GM19455 (cell line): ENCODE results near the gene CALD1.

Source experiments
- ATAC-seq: cut with Tn5 transposase; IDR thresholded peaks from one replicate; pipeline ENCODE4 v1.9.1; 2021; ENCODE audit not compliant: unreplicated experiment

CALD1 gene

DNA sequence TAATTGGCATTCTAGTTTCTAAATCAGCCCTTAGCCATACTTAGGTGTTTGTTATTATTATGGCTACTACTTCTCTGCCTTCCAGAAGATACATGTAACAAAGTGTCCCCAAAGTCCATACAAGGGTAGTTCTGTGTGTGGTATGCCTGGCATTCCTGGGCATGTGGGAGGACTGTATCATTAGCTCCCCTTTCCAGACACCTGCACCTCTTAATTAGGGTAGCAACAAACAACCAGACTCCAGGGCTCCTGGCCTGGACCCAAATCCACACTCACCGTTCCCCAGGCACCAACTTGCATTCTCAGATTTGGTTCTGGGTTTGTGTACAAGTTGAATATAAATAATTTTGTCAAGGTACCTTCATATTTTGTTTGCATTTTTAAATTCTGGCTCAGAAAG lies 15.5 kb upstream of the CALD1 start:
- ATAC-seq, result no peak

DNA sequence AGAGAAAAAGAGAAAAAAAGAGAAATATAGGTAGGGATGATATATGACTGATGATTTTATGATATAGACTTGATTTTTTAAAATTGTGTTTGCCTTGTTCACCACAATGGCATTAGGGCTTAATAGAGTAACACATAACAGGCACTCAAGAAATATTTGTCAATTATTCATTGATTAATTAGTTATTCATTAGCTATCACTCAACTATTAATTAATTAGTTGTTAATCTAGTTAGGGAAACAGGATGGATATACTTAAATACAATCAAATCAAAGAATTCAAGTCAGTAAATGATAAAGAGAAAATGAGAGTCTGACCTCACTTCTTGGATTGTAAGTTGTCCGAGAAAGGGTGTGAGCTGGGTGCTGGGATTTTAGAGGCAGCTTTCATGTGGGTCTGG lies 15.1 kb upstream of the CALD1 start:
- no peak for ATAC-seq

DNA sequence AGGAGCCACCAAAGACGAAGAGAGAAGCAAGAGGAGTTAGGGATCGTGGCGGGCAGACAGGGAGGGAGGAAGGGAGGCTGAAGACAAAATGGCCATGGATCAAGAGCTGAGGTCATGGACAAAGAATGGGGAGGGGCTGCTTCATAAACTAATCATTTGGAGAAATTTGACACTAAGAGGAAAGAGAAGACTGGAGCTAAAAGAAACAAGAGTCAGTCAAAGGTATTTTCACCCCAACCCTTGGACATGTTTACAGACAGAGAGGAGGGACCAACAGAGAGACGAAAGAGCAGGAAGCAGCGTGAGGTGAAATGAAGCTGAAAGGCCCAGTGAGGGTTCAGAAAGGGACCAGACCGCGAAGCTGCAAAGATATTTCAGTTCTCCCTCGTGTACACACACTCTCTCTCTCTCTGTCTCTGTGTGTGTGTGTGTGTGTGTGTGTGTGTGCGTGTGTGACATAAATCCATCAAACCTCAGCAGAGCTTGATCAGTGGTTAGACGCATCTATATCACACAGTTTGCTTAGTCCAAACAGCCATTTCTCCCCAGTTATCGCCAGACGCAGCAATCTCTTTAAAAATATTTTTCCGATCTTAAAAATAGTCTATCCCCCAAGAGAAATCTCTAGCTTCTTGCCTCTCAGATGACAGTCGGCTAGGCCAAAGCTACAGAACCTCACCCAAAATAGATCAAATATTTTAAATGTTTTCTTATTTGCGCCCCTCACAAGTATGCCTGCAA lies 12.5 kb upstream of the CALD1 start:
- ATAC-seq, result peak; percentile 84

DNA sequence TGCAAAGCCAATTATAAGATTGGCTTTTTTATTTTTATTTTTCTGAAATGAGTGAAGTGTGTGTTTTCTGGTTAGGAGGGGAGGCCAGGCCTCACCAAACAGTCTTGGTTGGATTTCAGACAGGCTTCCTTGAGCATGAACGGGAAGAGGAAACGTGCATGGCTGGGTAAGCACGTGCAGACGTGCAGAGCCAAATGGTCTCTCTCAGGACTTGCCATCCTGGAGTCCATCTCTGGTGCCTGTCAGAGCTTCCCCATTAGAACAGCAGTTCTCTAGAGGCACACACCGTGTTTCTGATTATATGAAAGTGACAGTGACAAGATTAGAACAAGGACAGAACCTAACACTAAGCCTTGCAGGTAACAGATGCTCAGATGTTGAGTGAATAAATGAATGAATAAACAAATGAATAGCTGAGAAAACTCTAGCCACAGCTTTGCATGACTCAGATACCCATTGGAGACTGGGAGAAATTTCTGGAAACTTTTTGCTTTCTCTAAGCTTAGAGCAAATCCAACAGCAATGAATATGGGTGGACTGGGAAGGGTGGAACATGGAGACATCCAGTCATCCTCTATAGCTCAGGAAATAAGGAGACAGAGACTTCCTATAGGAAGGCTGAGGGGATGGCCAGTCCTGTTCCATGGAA lies 11.8 kb upstream of the CALD1 start:
- no peak for ATAC-seq

DNA sequence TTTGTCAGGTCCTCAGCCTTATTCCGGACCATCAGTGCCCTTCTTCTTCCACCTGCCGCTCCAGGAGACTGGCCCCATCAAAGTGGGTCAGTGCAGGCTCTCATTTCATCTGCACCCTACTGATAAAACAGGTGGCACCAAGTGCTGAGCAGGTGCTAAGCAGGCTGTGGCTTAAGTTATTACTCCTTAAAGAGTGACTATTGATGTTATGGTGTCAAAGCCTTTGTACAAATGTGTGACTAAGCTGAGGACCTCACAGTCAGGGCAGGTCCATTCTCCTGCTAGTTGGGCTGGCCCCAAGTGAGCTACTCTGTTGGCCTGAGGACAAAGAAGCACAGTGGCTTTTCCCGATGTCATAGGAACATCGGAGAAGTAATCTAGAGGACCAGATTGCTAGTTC lies 11.2 kb upstream of the CALD1 start:
- no peak for ATAC-seq

DNA sequence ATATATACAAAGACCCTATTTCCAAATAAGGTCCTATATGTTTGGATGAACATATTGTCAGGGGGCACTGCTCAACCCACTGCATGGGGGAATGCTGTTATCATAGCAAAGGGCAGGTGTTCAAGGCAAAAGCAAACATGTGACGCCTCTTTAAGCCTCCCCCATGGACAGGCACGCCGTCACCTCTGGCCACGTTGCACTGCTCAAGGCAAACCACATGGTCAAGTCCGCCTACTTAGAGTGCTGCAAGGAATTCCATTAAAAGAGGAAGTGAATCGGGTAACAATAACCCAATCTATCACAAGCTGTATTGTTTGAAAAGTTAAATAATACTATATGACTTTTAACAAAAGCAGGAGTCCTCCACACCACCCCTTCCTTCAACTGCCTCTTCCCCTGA lies 8.8 kb upstream of the CALD1 start:
- ATAC-seq, result no peak

DNA sequence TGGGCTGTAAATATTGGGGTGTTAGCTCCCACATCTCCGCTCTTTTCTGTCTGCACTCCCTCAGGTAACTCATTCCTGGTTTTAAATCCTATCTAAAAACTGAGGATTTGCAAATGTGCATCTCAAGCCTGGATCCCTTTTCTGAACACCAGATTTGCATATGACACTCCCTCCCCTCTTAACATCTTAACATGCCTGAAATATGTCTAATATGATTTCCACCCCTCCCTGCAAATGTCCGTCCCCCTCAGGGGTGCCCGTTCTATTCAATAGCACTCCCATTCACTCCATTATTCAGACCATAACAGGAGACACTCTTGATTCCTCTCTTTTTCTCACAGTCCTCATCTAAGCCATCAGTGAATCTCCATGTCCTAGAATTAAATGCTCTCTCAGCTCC lies 8.3 kb upstream of the CALD1 start:
- no peak for ATAC-seq

DNA sequence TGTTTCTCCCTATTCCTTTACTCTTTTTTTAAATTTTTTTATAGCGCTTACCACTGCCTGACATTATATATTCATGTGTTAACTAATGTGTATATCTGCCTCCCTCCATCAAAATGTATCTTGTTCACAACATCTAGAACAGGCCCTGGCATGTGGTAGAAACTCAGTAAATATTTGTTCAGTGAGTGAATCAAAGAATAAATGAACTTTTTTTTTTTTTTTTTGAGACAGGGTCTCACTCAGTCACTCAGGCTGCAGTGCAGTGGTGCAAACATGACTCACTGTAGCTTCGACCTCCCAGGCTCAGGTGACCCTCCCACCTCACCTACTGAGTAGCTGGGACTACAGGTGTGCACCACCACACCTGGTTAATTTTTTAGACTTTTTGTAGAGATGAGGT lies 7.5 kb upstream of the CALD1 start:
- ATAC-seq, result no peak

DNA sequence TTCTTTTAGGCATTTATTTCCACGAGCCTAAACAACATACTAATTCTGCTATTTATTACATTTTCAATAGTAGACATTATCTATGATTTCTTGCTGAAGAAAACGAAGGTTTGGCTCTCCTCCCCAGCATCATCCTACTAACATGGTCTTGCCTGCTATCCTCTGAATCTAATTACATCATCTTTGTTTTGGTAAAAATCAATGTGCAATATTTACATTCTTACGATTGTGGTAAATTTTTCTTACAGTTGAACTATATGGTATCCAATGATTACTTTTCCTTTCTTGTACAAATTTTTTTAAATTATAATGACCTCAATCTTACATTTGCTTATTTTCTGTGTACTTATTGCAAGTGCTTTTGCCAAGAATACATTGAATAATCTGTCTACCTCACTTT lies 7.0 kb upstream of the CALD1 start:
- ATAC-seq, result no peak

DNA sequence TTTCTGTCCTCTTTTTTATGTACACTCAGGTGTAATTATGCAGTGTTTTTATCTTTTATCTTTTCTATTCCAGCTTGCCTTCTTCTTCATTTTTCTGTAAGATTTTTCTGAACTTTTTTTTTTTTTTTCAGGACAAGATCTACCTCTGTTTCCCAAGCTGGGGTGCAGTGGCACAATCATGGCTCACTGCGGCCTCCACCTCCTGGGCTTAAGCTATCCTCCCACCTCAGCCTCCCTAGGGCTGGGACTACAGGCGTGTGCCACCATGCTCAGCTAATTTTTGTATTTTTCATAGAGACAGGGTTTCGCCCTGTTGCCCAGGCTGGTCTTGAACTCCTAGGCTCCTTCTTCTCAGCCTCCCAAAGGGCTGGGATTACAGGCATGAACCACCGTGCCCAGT lies 6.3 kb upstream of the CALD1 start:
- ATAC-seq, result no peak

DNA sequence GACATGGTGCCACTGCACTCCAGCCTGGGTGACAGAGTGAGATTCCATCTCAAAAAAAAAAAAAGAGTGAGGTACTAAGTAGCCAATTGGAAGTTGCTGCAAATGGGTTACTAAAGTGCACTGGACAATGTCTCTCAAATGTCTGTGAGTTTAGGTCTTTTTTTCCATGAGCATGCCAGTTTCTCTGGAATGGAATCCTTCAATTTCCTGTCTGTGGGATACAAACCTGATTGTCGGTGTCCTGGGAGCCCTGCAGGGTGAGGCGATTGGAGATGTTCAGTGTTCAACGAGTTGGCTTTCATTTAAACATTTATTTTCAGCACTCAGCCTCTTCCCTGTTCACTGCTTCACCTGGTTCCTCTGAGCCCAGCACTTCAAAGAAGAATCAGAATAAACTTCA lies 5.3 kb upstream of the CALD1 start:
- no peak for ATAC-seq

DNA sequence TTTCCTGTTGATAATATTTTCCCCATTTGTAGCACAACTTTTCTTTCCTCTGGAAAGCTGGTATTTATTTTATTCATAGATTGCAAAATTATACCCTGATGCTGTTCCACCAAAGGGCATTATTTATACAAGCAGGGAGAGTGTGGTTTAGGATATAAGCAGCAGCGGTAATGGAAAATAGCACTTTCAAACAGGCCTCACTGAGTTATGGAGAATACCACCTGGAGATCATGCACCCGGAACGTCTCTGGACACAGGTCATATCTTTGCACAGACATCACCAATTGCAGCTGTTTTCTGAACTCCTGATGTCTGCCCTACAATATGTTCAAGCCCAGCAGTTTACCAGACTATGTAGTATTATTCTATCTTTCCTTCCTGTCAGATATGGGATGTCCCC lies 2.0 kb upstream of the CALD1 start:
- no peak for ATAC-seq

DNA sequence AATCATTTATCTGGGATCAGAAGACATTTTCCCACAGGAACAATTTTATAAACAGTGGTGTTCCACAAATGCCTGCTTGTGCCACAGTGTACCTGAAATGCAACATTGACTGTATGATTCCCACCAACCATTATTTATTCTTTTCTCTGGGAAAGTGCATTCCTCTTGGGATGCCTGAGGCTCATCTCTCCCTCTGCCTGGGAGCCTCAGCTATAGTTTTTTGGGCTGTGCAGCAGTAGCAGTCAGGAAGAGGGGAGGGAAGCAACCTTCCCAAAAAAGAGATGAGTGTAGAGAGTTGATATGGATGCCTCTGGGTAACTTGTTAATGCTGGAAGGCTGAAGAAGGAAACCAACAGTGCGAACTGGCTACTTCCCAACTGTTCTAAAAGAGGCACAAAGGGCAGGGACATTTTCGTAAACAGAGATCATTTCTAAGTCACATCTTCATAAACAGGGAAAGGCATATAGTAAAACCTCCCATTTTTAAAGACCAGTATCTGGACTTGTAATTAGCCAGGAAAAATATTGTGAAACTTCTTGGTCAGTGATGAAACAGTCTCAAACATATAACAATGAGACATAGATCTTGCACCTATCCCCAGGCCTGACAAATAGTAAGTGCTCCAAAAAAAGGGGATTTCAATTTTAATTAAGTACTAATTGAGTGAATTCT lies 1.4 kb upstream of the CALD1 start:
- no peak for ATAC-seq

DNA sequence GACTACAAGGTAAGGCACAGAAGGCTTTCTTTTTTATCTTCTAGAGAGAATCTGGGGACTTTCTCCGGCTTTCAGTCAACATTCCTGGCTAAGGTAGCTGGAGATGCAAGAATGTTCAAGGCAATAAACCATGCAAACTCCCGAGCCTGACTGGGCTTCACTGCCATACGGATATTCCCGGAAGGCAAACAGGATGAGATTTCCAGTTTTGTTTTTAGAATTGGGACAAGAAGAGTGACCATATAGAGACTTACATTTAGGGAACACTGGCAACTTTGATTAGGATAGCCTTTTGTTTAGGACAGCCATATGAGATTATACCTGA lies 269 bp downstream of the CALD1 start:
- no peak for ATAC-seq

DNA sequence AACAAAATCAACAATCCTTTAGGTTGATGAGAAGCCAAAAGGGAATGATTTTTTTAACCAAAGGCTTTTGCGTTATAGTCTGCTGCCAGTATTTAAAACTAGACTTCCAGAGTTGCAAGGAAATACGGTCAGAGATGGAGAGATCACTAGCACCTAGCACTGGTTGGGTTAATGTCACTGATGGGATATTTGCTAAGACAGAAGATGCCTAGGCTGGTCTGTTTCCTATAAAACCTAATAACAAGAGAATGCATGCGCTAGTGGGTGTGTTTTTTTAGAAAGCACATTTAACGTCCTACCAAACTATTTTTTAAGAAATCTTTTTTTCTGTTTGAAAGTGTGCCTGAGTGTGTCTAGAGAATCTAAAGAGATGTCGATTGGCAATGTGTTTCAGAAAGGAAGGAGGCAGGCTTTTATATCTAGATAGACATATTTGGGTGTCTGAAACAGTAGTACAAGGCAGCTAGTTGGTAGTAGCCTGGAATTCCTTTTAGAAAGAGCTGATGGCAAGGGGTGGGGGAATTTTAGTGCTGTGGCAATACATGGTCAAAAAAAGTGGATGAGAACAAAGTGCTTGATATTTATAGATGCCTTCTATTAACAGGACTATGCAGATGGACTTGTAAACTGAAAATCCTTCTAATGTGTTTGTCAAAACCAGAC lies 863 bp downstream of the CALD1 start:
- no peak for ATAC-seq

DNA sequence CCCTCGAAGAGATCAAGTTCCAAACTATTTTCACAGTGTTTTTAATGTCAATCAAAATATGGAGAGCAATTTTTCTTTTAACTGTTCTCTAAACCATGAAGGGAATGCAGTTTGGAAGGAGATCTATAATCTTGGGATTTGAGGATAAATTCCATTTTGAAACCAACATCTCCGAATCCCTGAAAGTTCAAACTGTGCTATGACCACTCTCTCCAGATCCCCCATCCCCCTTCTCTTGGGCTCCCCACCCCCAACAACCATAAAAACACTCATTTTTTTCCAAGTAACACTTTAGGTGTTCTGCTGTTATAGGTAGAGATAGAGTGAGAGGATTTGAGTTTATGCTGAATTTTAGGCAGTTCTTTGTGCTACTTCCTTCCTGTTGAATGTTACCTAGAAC lies 1.7 kb downstream of the CALD1 start:
- ATAC-seq, result no peak

DNA sequence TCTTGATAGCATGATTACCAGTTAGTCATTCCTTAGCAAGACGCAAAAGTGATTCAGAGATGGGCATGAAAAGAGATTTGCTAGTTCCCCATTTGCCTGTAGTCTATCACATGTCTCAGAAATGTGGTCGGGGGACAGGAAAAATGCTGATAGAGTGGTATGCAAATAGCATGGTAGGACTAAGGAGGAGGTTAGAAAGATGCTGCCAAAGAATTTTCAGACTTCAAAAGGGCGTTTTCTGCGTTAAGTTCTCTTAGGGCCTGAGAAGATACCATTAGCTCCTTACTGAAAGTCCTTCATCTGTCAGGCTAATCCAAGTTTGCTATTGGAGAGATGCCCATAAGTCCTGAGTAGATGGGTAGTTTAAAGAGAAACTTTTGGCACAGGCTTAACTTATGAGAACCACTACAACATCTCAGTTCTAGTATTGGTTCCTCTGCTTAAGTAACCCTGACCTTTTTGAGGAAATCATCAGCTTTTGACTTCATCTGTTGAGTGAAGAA lies 2.7 kb downstream of the CALD1 start:
- ATAC-seq, result peak; percentile 70

DNA sequence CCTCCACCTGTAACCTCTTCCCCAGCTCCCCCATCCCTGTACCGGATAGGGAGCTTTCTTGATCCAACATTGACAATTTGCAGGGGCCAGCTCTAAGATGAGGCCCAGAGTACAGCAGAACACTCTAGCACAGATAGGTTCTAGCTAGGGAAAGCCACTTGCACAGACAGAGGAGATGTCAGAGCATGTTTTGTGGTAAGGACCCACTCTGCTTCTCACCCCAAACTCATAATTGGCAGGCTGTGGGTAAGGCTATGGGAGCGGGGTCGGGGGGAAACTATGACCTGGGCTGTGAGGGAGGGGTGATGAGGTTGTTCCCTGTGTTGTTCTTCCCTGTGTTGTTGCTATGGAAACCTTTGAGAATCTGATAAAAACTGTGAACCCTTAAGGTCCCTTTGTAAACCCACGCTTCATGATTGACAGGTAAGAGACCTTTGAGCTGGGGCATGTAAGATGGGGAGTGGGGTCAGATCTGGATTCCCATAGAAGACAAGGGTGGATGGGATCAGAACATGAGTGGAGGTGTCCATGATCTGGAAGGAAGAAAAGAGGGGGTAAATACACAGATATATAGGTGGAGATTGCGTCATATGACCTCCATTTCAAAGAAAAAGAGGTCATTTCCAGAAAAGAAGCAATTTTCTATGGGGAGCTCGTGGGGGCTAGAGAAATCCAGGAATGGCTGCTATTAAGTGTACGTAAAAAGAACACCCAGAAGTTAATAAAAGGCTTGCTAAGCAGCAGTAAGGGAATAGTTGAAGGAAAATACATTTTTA lies 4.0 kb downstream of the CALD1 start:
- ATAC-seq, result no peak

DNA sequence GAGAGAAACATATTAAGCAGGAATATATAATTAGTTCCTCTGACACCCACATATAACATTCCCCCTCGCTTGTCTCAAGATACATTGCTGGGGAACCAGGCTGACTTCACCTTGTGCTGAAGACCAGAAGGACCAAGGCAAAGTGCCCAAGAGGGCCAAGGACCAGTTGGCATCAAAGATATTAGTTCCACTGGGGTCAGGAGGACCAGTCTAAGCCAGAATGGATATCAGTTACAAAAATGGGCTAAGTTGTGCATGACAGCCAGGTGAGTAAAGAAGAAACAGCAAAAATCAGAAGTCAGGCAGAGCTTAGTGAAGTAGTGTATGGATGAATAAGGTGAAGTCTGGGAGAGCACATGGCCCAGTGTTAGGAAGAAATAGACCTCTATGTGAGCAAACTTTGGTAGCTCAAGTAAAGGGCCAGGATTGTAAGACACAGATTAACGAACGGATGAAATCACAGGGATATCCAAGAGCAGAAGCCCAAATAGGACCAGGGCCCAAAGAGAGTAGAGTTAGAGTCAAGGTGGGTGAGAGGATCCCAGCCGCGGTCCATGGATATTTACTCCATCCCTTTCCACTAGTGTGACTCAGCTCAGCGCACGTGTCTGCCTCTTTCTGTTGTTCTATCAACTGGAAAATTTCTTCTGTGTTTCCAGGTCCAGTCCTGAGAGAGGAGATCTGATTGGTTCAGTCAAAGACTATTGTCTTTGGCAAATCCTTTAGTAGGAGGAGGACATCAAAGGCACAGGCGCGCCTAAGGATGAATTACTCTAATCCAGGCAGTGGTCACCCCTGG lies 5.0 kb downstream of the CALD1 start:
- no peak for ATAC-seq

DNA sequence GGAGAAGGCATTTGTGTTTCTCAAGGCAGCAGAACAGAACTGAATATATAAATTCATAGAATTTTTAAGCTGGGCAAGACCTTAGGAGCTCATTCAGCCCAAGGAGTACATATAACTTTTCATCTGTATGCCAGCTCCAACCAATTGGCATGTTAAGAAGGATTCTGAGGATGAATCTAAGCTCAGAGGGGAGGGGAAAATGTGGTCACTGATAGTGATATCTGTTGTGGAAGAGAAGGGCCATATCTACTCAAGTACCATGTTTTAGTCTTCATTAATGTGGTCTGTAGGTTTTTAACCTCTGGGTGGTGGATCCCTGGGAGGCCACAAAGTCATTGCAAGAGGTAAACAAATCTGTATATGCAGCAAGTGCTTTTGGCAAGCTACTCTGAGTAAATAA lies 6.4 kb downstream of the CALD1 start:
- no peak for ATAC-seq
